BLaER1 (cell line): ENCODE measurements around the gene CNTN4.
"Not testable (repeated sequence)": the region's sequence is repeated elsewhere in the genome, so short reads cannot be mapped to it uniquely, and the experiment has no call there.

Experiments
- H3K27ac ChIP-seq: shearing (Covaris generic); formaldehyde crosslinking; 2 replicates; pipeline ENCODE4 v1.8.1; 2022
- H3K27me3 ChIP-seq: shearing (Covaris generic); formaldehyde crosslinking; 2 replicates; pipeline ENCODE4 v1.8.1; 2022
- H3K36me3 ChIP-seq: shearing (Covaris generic); formaldehyde crosslinking; 2 replicates; pipeline ENCODE4 v1.8.1; 2022
- H3K4me1 ChIP-seq: shearing (Covaris generic); formaldehyde crosslinking; 2 replicates; pipeline ENCODE4 v1.8.1; 2022
- H3K4me2 ChIP-seq: shearing (Covaris generic); formaldehyde crosslinking; 2 replicates; pipeline ENCODE4 v1.8.1; 2022
- H3K4me3 ChIP-seq: shearing (Covaris generic); formaldehyde crosslinking; 2 replicates; pipeline ENCODE4 v1.8.1; 2022
- H3K9ac ChIP-seq: shearing (Covaris generic); formaldehyde crosslinking; 2 replicates; pipeline ENCODE4 v1.8.1; 2022
- H3K9me3 ChIP-seq: shearing (Covaris generic); formaldehyde crosslinking; 2 replicates; pipeline ENCODE4 v1.8.1; 2022
- H4K20me1 ChIP-seq: shearing (Covaris generic); formaldehyde crosslinking; 2 replicates; pipeline ENCODE4 v1.8.1; 2022
- Cebpa-rat ChIP-seq: shearing (Covaris generic); IDR thresholded peaks from 2 replicates; pipeline ENCODE4 v1.8.1; 2022

The CNTN4 gene

GRCh38 chr3:2978977-2979732 is 880.5 kb downstream of the CNTN4 start:
- Histone ChIP-seq H3K4me3 (no peak overlapping the region), H3K27ac (no peak overlapping the region), H3K4me1 (no peaks in the 10 kb centered on the region), H3K9ac (no peak overlapping the region), H4K20me1 (no peaks in the 10 kb centered on the region), H3K9me3 (no peaks in the 10 kb centered on the region), H3K36me3 (no peaks in the 10 kb centered on the region), H3K4me2 (no peak overlapping the region), H3K27me3 (no peaks in the 10 kb centered on the region)
- TF ChIP-seq Cebpa-rat = no peak

DNA sequence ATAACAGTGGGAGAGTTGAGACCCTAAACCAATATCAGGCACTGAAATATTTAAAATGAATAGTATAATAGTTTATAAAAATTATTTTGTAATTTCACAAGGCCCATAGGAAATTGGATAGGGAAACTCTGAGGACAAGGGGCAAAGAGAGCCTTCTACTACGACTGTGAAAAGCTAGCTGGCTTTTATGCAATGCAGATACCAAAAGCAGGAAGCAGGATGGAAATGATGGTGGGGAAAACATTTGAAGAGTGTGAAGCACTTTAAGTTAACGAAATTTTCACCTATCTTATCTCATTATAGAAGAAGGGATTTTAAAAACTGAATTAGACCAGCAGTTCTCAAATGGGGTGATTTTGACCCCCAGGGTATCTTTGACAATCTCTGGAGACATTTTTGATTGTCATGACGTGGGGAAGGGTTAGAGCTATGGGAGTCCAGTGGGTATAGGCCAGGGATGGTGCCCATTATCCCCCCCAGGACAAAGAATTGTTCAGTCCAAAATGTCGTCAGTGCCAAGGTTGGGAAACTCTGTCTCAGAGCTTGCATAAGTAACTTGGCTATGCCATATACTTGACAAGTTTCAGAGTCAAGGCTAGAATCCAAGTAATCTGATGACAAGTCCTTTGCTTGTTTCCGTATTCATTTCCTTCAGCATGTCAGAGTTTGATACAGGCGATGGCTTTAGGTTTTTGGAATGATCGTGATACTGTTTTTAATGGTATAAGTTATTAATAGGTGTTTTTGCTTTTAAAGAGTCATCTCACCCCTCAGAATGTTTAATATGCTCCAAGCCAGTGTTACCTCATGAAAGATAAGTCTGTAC is 885.6 kb downstream of the CNTN4 start:
- Histone ChIP-seq H3K36me3 (no peaks in the 10 kb centered on the region), H3K4me1 (no peaks in the 10 kb centered on the region), H3K9ac (no peak overlapping the region), H3K9me3 (no peaks in the 10 kb centered on the region), H3K4me2 (no peak overlapping the region), H3K27ac (no peak overlapping the region), H4K20me1 (no peaks in the 10 kb centered on the region), H3K27me3 (no peaks in the 10 kb centered on the region), H3K4me3 (no peak overlapping the region)
- TF ChIP-seq Cebpa-rat = no peak

DNA sequence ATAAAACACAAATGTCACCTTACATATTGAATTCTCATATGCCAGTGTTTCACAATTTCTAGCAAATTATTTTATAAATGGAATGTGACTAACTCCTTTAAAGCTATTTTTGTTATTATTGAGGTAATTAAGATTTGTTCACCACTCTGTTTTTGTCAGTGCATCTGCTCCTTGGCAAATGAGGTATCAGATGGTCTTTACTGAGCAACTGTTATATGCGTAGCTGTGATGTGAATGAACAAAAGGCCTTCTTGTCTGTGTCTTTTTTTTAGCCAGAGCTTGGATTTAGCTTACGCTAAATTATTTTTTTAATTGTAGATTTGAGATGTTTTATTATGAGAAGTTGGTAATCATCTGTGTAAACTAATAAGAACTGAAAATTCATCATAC is 886.2 kb downstream of the CNTN4 start:
- TF ChIP-seq Cebpa-rat = no peak
- no peaks in the 10 kb centered on the region for H3K27me3 ChIP-seq
- H3K4me1 ChIP-seq = no peaks in the 10 kb centered on the region
- H3K36me3 ChIP-seq = no peaks in the 10 kb centered on the region
- no peak overlapping the region for H3K4me3 ChIP-seq
- H3K27ac ChIP-seq = no peak overlapping the region
- no peaks in the 10 kb centered on the region for H3K9me3 ChIP-seq
- H4K20me1 ChIP-seq = no peaks in the 10 kb centered on the region
- no peak overlapping the region for H3K4me2 ChIP-seq
- H3K9ac ChIP-seq = no peak overlapping the region

DNA sequence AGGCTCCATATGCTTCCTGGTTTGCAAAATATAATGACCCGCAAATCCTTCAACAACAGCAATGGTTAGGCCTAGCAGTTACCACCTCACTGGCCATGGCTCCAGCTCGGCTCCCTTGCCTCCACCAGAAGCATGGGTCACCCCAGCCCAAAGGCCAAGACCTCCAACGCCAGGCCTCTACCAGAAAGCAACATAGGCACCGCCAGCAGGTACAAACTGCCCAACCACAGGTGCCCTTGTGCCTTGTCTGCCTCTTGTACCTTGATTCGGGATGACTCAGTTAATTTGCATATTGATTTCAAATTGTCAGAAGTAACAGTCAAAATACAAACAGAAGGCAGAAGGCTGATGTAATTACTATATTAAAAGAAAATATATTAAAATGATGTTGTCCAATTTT is 886.8 kb downstream of the CNTN4 start:
- Histone ChIP-seq H3K9ac (no peak overlapping the region), H3K27ac (no peak overlapping the region), H3K9me3 (no peaks in the 10 kb centered on the region), H3K27me3 (no peaks in the 10 kb centered on the region), H4K20me1 (no peaks in the 10 kb centered on the region), H3K36me3 (no peaks in the 10 kb centered on the region), H3K4me3 (no peak overlapping the region), H3K4me1 (no peaks in the 10 kb centered on the region), H3K4me2 (no peak overlapping the region)
- no peak for TF ChIP-seq Cebpa-rat

GRCh38 chr3:2992534-2992933 is 893.9 kb downstream of the CNTN4 start:
- no peak for TF ChIP-seq Cebpa-rat
- H3K4me1 ChIP-seq = peaks cover 7% of the 10 kb centered on the region
- no peak overlapping the region for H3K27ac ChIP-seq
- no peaks in the 10 kb centered on the region for H4K20me1 ChIP-seq
- H3K4me2 ChIP-seq = no peak overlapping the region
- H3K9ac ChIP-seq = no peak overlapping the region
- H3K36me3 ChIP-seq = no peaks in the 10 kb centered on the region
- H3K27me3 ChIP-seq = no peaks in the 10 kb centered on the region
- no peak overlapping the region for H3K4me3 ChIP-seq
- H3K9me3 ChIP-seq = no peaks in the 10 kb centered on the region

DNA sequence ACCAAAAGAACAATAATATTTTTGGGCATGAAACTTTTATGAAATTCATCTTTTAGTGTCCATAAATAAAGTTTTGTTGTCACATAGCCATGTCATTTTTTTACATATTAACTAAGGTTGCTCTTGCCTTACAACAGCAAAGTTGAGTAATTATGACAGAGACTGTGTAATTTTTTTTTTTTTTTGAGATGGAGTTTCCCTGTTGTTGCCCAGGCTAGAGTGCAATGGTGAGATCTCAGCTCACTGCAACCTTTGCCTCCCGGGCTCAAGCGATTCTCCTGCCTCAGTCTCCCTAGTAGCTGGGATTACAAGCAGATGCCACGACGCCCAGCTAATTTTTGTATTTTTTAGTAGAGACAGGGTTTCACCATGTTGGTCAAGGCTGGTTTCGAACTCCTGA is 894.5 kb downstream of the CNTN4 start:
- H3K4me3 ChIP-seq, H3K4me2 ChIP-seq: not testable (repeated sequence)

DNA sequence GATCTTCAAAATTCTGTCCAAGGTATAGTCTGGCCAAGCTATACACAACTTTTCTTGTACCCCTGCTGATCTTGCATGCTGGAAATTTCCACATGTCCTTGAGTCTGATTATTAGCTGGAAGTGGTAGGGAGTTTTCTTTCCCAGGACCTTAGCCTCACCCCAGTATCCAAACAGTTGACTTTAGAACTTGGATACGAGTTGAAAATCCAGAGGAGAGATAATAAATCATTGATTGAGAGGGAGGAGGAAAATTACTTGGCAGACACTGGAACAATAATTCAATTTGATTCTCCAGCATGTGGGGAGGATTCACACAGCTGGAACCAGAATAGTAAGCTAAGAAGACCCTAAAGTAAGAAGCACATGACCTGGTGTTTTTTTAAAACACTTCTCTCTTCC is 895.1 kb downstream of the CNTN4 start:
- Histone ChIP-seq H3K27me3 (no peaks in the 10 kb centered on the region), H4K20me1 (no peaks in the 10 kb centered on the region), H3K9ac (no peak overlapping the region), H3K9me3 (no peaks in the 10 kb centered on the region), H3K4me1 (peaks cover 11% of the 10 kb centered on the region), H3K4me3 (no peak overlapping the region), H3K27ac (no peak overlapping the region), H3K4me2 (no peak overlapping the region), H3K36me3 (no peaks in the 10 kb centered on the region)
- TF ChIP-seq Cebpa-rat = no peak

More for the DNA sequence above, 894.5 kb downstream of the CNTN4 start:
- not testable (repeated sequence) for H3K9ac ChIP-seq, H3K9me3 ChIP-seq, H4K20me1 ChIP-seq, H3K27me3 ChIP-seq, H3K36me3 ChIP-seq, H3K27ac ChIP-seq
- H3K4me1 ChIP-seq = peaks cover 11% of the 10 kb centered on the region

- Histone ChIP-seq H3K36me3 (no peaks in the 10 kb centered on the region), H3K27ac (no peak overlapping the region), H3K4me3 (no peak overlapping the region), H4K20me1 (no peaks in the 10 kb centered on the region), H3K9me3 (no peaks in the 10 kb centered on the region), H3K4me2 (no peak overlapping the region), H3K4me1 (peaks cover 11% of the 10 kb centered on the region), H3K9ac (no peak overlapping the region), H3K27me3 (no peaks in the 10 kb centered on the region)
- no peak for TF ChIP-seq Cebpa-rat
These were observed 896.5 kb downstream of the CNTN4 start for GRCh38 chr3:2995195-2995594.

DNA sequence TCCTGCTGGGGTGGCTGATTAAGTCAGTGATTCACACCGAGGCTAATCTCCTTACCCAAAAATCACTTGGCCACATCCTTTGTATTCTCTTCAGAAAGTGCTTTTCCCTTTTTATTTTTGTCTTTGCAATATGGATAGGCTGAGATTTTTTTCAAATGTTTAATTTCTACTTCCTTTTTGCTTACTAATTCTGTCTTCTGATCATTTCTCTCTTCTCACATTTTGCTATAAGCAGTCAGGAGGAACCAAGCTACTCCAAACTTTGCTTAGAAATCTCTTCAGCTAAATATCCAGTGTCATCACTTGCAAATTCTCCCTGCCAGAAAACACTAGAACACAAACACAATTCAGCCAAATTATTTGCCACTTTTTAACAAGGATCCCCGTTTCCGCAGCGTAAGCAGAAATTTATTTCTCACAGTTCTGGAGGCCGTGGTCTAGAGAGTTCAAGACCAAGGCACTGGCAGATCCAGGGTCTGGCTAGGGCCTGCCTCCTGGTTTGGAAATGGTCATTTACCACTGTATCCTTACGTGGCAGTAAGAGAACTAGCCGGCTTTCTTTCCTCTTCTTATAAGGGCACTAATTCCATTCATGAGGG is 906.6 kb downstream of the CNTN4 start:
- no peaks in the 10 kb centered on the region for H3K4me1 ChIP-seq
- H3K4me2 ChIP-seq = no peak overlapping the region
- no peak overlapping the region for H3K27ac ChIP-seq
- no peak overlapping the region for H3K4me3 ChIP-seq
- no peaks in the 10 kb centered on the region for H3K27me3 ChIP-seq
- TF ChIP-seq Cebpa-rat = no peak
- no peak overlapping the region for H3K9ac ChIP-seq
- no peaks in the 10 kb centered on the region for H3K9me3 ChIP-seq
- no peaks in the 10 kb centered on the region for H3K36me3 ChIP-seq
- H4K20me1 ChIP-seq = no peaks in the 10 kb centered on the region
